Measurements from ENCODE around the gene NEMP1. TPM values are rescaled to one million over a fixed set of nuclear protein-coding genes. Genes with fewer than 3 reads are reported as not detected.

NEMP1 gene
- polyA plus RNA-seq, 1 donor from 2014 or later: 6.8 TPM

GRCh38 chr12:57048423-57049118, 30.0 kb downstream of the NEMP1 start:
- H3K4me3 ChIP-seq (ENCODE audit: low read length): no peak overlapping the region
- H3K9ac ChIP-seq (ENCODE audit: low read length): no peak overlapping the region
- no peaks in the 10 kb centered on the region for H3K36me3 ChIP-seq (ENCODE audit: insufficient read depth, low read length)
- no peaks in the 10 kb centered on the region for H3K79me2 ChIP-seq (replicated peaks; ENCODE audit: insufficient read depth, low read length)
- no peak overlapping the region for H2AFZ ChIP-seq (ENCODE audit: low read depth, low read length)
- no peaks in the 10 kb centered on the region for H4K20me1 ChIP-seq (ENCODE audit: insufficient read depth)
- H3K4me2 ChIP-seq (ENCODE audit: low read length): no peak overlapping the region
- H3K27me3 ChIP-seq (ENCODE audit: insufficient read depth, low read depth, low read length): no peaks in the 10 kb centered on the region
- no peaks in the 10 kb centered on the region for H3F3A ChIP-seq (ENCODE audit: insufficient read depth, low read length, poor library complexity, severe bottlenecking)
- H3K9me2 ChIP-seq (ENCODE audit: insufficient read depth, low read length): no peaks in the 10 kb centered on the region
- no peak for TF ChIP-seq MXI1 (conservative IDR thresholded peaks at IDR 0.05; ENCODE audit: poor library complexity, severe bottlenecking)
- TF ChIP-seq EZH2 (IDR thresholded peaks at IDR 0.05; ENCODE audit: borderline replicate concordance, insufficient read depth, low read length, poor library complexity, severe bottlenecking): no peak
- no peak for TF ChIP-seq POLR2AphosphoS5 (IDR thresholded peaks at IDR 0.05)
- TF ChIP-seq SMC3 (conservative IDR thresholded peaks at IDR 0.05; ENCODE audit: poor library complexity): no peak
- TF ChIP-seq REST (IDR thresholded peaks at IDR 0.05; ENCODE audit: borderline replicate concordance): no peak
- no peak for TF ChIP-seq TAF1 (IDR thresholded peaks at IDR 0.05; ENCODE audit: low read depth)
- no peak for TF ChIP-seq EP300 (conservative IDR thresholded peaks at IDR 0.05; ENCODE audit: poor library complexity, severe bottlenecking)
- H3K9me3 ChIP-seq (ENCODE audit: low read length): no peaks in the 10 kb centered on the region
- no peak overlapping the region for H3K27ac ChIP-seq (ENCODE audit: low read length)

- Histone ChIP-seq H3K9me3 (ENCODE audit: low read length) (no peaks in the 10 kb centered on the region), H3K9ac (ENCODE audit: low read length) (no peak overlapping the region), H2AFZ (ENCODE audit: low read depth, low read length) (no peak overlapping the region), H4K20me1 (ENCODE audit: insufficient read depth) (no peaks in the 10 kb centered on the region), H3K4me2 (ENCODE audit: low read length) (no peak overlapping the region), H3K27ac (ENCODE audit: low read length) (no peak overlapping the region), H3K79me2 (replicated peaks; ENCODE audit: insufficient read depth, low read length) (no peaks in the 10 kb centered on the region), H3K4me3 (ENCODE audit: low read length) (no peak overlapping the region), H3F3A (ENCODE audit: insufficient read depth, low read length, poor library complexity, severe bottlenecking) (no peaks in the 10 kb centered on the region), H3K27me3 (ENCODE audit: insufficient read depth, low read depth, low read length) (no peaks in the 10 kb centered on the region), H3K36me3 (ENCODE audit: insufficient read depth, low read length) (no peaks in the 10 kb centered on the region), H3K9me2 (ENCODE audit: insufficient read depth, low read length) (no peaks in the 10 kb centered on the region)
- TF ChIP-seq EZH2 (IDR thresholded peaks at IDR 0.05; ENCODE audit: borderline replicate concordance, insufficient read depth, low read length, poor library complexity, severe bottlenecking) (no peak), CTCF (IDR thresholded peaks at IDR 0.05; ENCODE audit: poor library complexity, severe bottlenecking) (no peak)
Observed at GRCh38 chr12:57047981-57048380, 30.6 kb downstream of the NEMP1 start.
